Muscle layer of colon (tissue), 2 donors: ENCODE data around the gene CDKL1.

ENCODE experiments used
- H3K27ac ChIP-seq: one replicate; pipeline ENCODE4 v1.7.0; 2013; ENCODE audit warnings: low read depth, mild to moderate bottlenecking, low read length, moderate library complexity
- H3K27me3 ChIP-seq, 2 donors: one replicate each; pipeline ENCODE4 v1.7.0; 2013; ENCODE audit warnings: low read length in 2 of 2, mild to moderate bottlenecking in 2 of 2; ENCODE audit not compliant: insufficient read depth in 2 of 2, control insufficient read depth in 1 of 2
- H3K36me3 ChIP-seq: one replicate; pipeline ENCODE4 v1.7.0; 2013; ENCODE audit warnings: mild to moderate bottlenecking, low read length; ENCODE audit not compliant: insufficient read depth
- H3K4me1 ChIP-seq: one replicate; pipeline ENCODE4 v1.7.0; 2013; ENCODE audit warnings: mild to moderate bottlenecking, low read length; ENCODE audit not compliant: insufficient read depth
- H3K4me3 ChIP-seq, 2 donors: one replicate each; pipeline ENCODE4 v1.7.0; 2013; ENCODE audit warnings: low read length in 2 of 2, low read depth in 1 of 2, mild to moderate bottlenecking in 1 of 2, moderate library complexity in 1 of 2
- H3K9ac ChIP-seq: one replicate; pipeline ENCODE4 v1.7.0; 2013; ENCODE audit warnings: low read length
- H3K9me3 ChIP-seq: one replicate; pipeline ENCODE4 v1.7.0; 2013; ENCODE audit warnings: mild to moderate bottlenecking, low read length
- donor health status: abdominal sarcoma.
- donor health status: Adenocarcinoma of cecum.

Gene CDKL1

DNA sequence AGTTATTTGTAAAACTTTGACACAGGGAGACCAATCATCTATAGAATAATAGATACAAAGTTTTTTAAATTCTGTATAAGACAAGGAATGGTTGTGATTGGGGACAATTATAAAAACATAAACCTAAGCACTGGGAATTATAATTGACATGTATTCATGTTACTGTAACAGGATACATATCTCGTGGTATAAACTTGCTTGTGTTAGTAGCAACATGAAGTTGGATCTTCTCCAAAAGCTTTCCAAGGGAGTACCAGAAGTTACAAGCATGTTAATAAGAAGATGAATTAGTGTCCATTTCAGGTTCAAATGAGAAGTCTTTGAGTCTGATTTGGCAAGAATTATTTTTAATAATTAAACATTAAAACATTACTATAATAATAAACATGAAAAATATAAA is 42.2 kb downstream of the CDKL1 start:
- Histone ChIP-seq H3K27ac (no peak overlapping the region), H3K4me3 (no peak overlapping the region), H3K27me3 (no peaks in the 10 kb centered on the region), H3K9ac (no peak overlapping the region), H3K36me3 (no peaks in the 10 kb centered on the region), H3K4me1 (peaks cover 6% of the 10 kb centered on the region), H3K9me3 (no peaks in the 10 kb centered on the region)

GRCh38 chr14:50353126-50353525 is 43.6 kb downstream of the CDKL1 start:
- Histone ChIP-seq H3K4me1 (peaks cover 6% of the 10 kb centered on the region), H3K4me3 (no peak overlapping the region), H3K9ac (no peak overlapping the region), H3K9me3 (no peaks in the 10 kb centered on the region), H3K36me3 (no peaks in the 10 kb centered on the region), H3K27ac (no peak overlapping the region), H3K27me3 (no peaks in the 10 kb centered on the region)

GRCh38 chr14:50352584-50352983 is 44.1 kb downstream of the CDKL1 start:
- Histone ChIP-seq H3K27me3 (no peaks in the 10 kb centered on the region), H3K4me3 (no peak overlapping the region), H3K36me3 (no peaks in the 10 kb centered on the region), H3K9me3 (no peaks in the 10 kb centered on the region), H3K4me1 (peaks cover 6% of the 10 kb centered on the region), H3K9ac (no peak overlapping the region), H3K27ac (no peak overlapping the region)

DNA sequence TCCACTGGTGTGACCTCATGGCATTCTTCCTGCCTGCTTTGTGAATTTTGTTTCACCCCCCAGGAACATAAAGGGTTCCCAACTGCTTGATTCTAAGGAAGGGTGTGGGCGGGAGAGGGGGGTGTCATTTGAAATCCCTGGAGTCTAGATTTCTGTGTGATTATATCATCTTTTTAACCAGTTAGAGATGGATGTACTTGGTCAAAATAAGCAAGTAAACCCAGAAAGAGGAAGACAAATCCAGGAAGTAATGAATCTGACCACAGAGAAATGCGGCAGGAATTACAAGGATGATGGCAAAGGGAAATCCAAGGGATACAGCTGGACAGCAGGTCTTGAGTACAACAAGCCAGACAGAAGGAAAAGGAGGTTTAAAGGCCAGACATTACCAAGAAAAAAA is 45.7 kb downstream of the CDKL1 start:
- Histone ChIP-seq H3K27ac (no peak overlapping the region), H3K4me3 (no peak overlapping the region), H3K9ac (no peak overlapping the region), H3K27me3 (no peaks in the 10 kb centered on the region), H3K9me3 (no peaks in the 10 kb centered on the region), H3K4me1 (peaks cover 8% of the 10 kb centered on the region), H3K36me3 (no peaks in the 10 kb centered on the region)

DNA sequence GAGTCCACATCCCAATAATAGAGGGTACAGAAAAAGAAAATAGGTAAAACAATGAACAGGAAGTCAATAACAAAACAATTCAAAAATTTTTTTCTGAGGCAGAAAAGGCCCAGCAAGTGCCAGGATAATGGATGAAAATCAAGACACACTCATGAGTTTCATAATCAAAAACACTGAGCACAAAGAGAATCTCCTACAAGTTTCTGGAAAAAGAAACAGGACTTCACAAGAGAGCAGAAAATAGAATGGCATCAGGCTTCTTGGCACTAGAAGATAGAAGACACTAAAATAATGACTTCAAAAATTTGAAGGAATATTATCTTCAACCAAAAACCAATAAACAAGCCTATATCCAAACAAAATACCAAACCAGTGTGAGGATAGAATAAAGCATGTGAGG is 47.7 kb downstream of the CDKL1 start:
- no peaks in the 10 kb centered on the region for H3K27me3 ChIP-seq
- H3K27ac ChIP-seq = no peak overlapping the region
- no peak overlapping the region for H3K4me3 ChIP-seq
- no peak overlapping the region for H3K9ac ChIP-seq
- no peaks in the 10 kb centered on the region for H3K36me3 ChIP-seq
- peaks cover 28% of the 10 kb centered on the region for H3K4me1 ChIP-seq
- no peaks in the 10 kb centered on the region for H3K9me3 ChIP-seq

DNA sequence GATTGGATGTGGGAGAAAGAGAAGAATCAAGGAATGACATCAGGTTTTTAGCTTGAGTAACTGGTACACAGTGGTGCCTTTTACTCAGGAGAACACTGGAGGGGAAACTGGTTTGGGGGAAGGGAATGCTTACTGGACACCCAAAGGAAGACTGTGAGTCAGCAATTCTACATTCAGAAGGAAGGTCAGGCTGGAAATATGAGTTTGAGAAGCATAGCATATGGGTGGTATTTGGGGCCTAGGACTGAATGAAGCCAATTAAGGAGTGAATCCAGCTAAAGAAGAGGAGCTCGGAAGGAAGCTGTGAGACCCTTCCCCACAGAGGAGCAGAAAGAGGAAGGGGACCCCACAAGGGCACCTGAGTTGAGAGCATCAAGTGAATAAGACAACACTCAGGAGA is 49.2 kb downstream of the CDKL1 start:
- H3K27ac ChIP-seq = no peak overlapping the region
- H3K9ac ChIP-seq = no peak overlapping the region
- no peaks in the 10 kb centered on the region for H3K36me3 ChIP-seq

GRCh38 chr14:50345846-50346422 is 50.7 kb downstream of the CDKL1 start:
- H3K9ac ChIP-seq = no peak overlapping the region
- no peaks in the 10 kb centered on the region for H3K9me3 ChIP-seq
- H3K4me3 ChIP-seq = no peak overlapping the region
- H3K4me1 ChIP-seq = peaks cover 47% of the 10 kb centered on the region
- no peak overlapping the region for H3K27ac ChIP-seq
- H3K36me3 ChIP-seq = no peaks in the 10 kb centered on the region
- H3K27me3 ChIP-seq = no peaks in the 10 kb centered on the region

More for the DNA sequence above, 49.2 kb downstream of the CDKL1 start:
- no peaks in the 10 kb centered on the region for H3K9me3 ChIP-seq
- H3K4me3 ChIP-seq = no peak overlapping the region
- H3K4me1 ChIP-seq = peaks cover 37% of the 10 kb centered on the region
- H3K27me3 ChIP-seq = no peaks in the 10 kb centered on the region

DNA sequence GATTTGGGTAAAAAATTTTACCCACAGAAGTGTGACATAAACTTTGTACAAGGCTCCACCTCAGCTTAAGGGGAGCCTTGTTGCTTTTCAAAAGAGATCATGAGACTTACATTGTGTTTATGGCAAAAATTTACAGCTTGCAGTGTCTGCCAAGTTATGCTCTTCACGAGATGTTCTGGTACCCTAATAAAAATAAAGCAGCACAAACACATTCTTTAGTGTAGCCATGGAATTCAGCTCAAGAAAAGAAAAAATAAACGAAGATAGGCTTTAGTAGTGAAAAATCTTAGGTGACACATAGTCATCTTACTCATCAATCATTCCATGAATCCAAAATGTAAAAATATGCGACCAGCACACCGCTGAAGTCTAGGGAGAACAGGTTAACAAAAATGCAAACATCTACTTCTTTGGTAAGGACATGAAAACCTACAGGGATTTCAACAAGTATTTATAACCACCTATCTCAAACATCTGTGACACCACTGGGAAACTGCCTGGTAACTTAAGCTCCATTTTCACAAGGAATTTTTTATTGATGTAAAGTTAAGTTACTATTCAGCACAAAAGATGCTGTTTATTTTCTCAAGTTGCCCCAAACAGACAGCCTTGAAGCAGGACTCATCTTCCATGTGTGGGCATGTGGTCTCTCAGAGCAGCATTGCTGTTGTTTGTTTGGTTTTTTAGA is 51.7 kb downstream of the CDKL1 start:
- Histone ChIP-seq H3K4me1 (peaks cover 51% of the 10 kb centered on the region), H3K4me3 (no peak overlapping the region), H3K27ac (no peak overlapping the region), H3K36me3 (no peaks in the 10 kb centered on the region), H3K27me3 (no peaks in the 10 kb centered on the region), H3K9me3 (no peaks in the 10 kb centered on the region), H3K9ac (no peak overlapping the region)

DNA sequence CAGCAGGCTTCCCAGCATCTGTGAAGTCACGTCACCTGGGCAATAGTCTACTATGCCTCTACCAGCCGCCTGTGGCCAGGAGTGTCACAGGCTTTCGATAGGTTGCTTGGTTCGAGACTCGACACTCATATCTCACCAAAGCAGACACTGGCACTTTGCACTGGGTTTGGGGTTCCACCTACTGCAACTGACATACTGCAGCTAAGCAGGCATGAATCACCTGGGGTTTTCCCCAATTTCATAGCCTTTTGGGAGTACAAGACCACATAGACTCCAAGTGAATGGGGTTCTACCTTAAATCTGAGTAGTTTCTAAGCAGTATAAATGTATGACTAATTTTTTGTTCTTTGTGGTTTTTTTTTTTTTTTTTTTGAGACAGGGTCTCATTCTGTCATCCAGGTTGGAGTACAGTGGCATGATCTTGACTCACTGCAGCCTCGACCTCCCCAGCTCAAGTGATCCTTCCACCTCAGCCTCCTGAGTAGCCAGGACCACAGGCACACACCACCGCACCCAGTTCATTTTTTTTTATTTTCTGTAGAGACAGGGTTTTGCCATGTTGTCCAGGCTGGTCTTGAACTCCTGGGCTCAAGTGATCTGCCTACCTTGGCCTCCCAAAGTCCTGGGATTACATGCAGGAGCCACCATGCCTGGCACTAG is 52.4 kb downstream of the CDKL1 start:
- no peaks in the 10 kb centered on the region for H3K27me3 ChIP-seq
- H3K9me3 ChIP-seq = no peaks in the 10 kb centered on the region
- H3K27ac ChIP-seq = peak overlapping the region; percentile 5
- no peaks in the 10 kb centered on the region for H3K36me3 ChIP-seq
- no peak overlapping the region for H3K4me3 ChIP-seq
- H3K4me1 ChIP-seq = peaks cover 58% of the 10 kb centered on the region
- H3K9ac ChIP-seq = no peak overlapping the region

DNA sequence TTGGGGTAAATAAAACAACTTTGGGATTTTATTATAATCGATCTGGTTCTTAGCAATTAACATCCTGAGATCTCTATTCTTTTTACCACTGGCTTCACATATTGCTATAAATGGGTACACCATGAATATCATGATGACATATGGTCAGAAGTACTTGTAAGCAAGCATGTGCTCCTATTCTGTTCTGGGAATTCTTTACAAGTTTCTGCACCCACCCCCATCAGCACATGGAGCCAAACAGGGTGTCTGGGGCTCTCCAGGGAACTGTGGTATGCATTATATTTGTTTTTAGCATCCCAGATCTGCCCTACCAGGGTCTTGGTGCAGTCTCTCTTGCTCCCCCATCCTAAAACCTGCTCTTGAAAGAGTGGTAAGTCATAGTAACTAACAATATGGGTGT is 53.2 kb downstream of the CDKL1 start:
- H3K9ac ChIP-seq = no peak overlapping the region
- no peaks in the 10 kb centered on the region for H3K36me3 ChIP-seq
- H3K4me1 ChIP-seq = peaks cover 63% of the 10 kb centered on the region
- no peaks in the 10 kb centered on the region for H3K27me3 ChIP-seq
- peak overlapping the region in 1 of 2 donors; percentile 43 for H3K4me3 ChIP-seq
- no peaks in the 10 kb centered on the region for H3K9me3 ChIP-seq
- no peak overlapping the region for H3K27ac ChIP-seq

DNA sequence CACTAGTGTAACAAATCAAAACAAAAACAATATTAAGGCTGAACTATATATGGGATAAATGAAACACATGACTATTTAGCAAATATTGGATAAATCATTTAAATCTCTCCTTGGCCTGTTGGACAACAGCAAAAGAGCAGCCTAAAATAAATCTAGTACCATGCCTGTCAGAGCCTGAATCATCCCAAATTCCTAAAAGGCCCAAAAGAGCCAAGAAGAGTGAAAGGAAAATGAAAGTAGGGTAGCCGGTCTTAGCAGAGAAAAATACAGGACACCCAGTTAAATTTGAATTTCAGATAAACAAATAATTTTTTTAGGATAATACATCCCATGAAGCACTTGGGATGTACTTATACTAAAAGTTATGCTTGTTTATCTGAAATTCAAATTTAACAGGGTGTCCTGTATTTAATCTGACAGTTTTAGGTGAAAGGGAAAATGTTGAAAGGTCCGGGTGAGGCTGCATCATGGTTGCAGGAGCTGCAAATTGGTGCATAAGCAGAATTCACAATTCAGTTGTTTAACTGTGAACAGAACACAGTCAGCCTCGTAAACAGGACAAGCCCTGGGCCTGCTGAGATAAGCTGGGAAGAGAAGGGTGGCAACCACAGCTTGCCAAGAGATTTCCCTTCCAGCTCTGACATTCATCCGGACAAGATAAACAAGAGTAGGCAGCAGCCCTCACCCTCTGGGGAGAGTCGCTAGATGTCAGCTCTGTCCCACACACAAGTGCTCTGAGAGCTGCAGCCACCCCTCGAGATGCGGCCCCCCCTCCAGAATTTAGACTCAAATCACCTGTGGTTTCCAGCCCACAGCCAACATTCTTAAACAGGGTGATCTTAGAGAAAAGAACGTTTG is 54.2 kb downstream of the CDKL1 start:
- Histone ChIP-seq H3K4me1 (peaks cover 63% of the 10 kb centered on the region), H3K27ac (peak overlapping the region; percentile 18)

More for the DNA sequence above, 54.2 kb downstream of the CDKL1 start:
- Histone ChIP-seq H3K36me3 (no peaks in the 10 kb centered on the region), H3K4me3 (peak overlapping the region in 1 of 2 donors; percentile 43), H3K9me3 (no peaks in the 10 kb centered on the region), H3K9ac (no peak overlapping the region), H3K27me3 (no peaks in the 10 kb centered on the region)
